H1 (cell line): ENCODE measurements around the gene CYP2W1.

ENCODE experiments used
- CTCF ChIP-seq, 3 experiments: IDR thresholded peaks; 1 replicate in 2 of 3; 2 replicates in 1 of 3; pipeline versions ENCODE4 v1.5.1 to v1.6.1; 2011; ENCODE audit warnings: low read length in 3 of 3, mild to moderate bottlenecking in 3 of 3, inconsistent platforms in 2 of 3, low read depth in 1 of 3, moderate library complexity in 1 of 3; ENCODE audit not compliant: insufficient read depth in 1 of 3; ENCODE audit errors: control extremely low read depth in 1 of 3
- EZH2 ChIP-seq: fragments of 200-600 bp; sonication (generic); IDR thresholded peaks from 2 replicates; pipeline ENCODE4 v1.7.1; 2012; ENCODE audit warnings: low read depth, mild to moderate bottlenecking, moderate library complexity, low read length, inconsistent platforms; ENCODE audit not compliant: severe bottlenecking
- GTF2F1 ChIP-seq: IDR thresholded peaks from 2 replicates; pipeline ENCODE4 v1.6.1; 2012; ENCODE audit warnings: low read depth, low read length, improper control_type of control experiment, borderline replicate concordance
- HDAC2 ChIP-seq, 2 experiments: fragments of 300-600 bp in 1 of 2; sonication (generic) in 1 of 2; IDR thresholded peaks; 2 replicates each; pipeline ENCODE4 v1.6.1; 2011 to 2012; ENCODE audit warnings: low read depth in 2 of 2, low read length in 2 of 2, mild to moderate bottlenecking in 2 of 2, moderate library complexity in 2 of 2, borderline replicate concordance in 1 of 2, inconsistent platforms in 1 of 2
- HDAC6 ChIP-seq: IDR thresholded peaks from one replicate; pipeline ENCODE4 v1.7.1; 2012; ENCODE audit warnings: low read depth, mild to moderate bottlenecking, inconsistent platforms, low read length, moderate library complexity
- MAX ChIP-seq: IDR thresholded peaks from 2 replicates; pipeline ENCODE4 v1.6.1; 2012; ENCODE audit warnings: inconsistent platforms
- POLR2A ChIP-seq, 2 experiments: IDR thresholded peaks; 1 replicate in 1 of 2; 2 replicates in 1 of 2; pipeline ENCODE4 v1.6.1; 2011; ENCODE audit warnings: low read depth in 2 of 2, low read length in 2 of 2, mild to moderate bottlenecking in 2 of 2; ENCODE audit errors: control extremely low read depth in 1 of 2
- POLR2AphosphoS5 ChIP-seq: IDR thresholded peaks from 2 replicates; pipeline ENCODE4 v1.6.1; 2011; ENCODE audit warnings: low read depth, low read length
- RAD21 ChIP-seq, 2 experiments: IDR thresholded peaks in 1 of 2; conservative IDR thresholded peaks in 1 of 2; 2 replicates each; pipeline ENCODE4 v1.6.1; 2011; ENCODE audit warnings: low read depth in 2 of 2, low read length in 2 of 2, improper control_type of control experiment in 1 of 2, inconsistent platforms in 1 of 2, mild to moderate bottlenecking in 1 of 2, moderate library complexity in 1 of 2
- SIN3A ChIP-seq, 2 experiments: IDR thresholded peaks in 1 of 2; conservative IDR thresholded peaks in 1 of 2; 2 replicates each; pipeline ENCODE4 v1.6.1; 2011 to 2012; ENCODE audit warnings: low read length in 2 of 2, improper control_type of control experiment in 1 of 2, low read depth in 1 of 2, mild to moderate bottlenecking in 1 of 2
- TEAD4 ChIP-seq: IDR thresholded peaks from 2 replicates; pipeline ENCODE4 v1.6.1; 2012; ENCODE audit warnings: low read depth, low read length, inconsistent platforms, mixed read lengths
- ZNF274 ChIP-seq: IDR thresholded peaks from 2 replicates; pipeline ENCODE4 v1.7.0; 2012; ENCODE audit warnings: low read length, borderline replicate concordance; ENCODE audit errors: extremely low read depth
- TF ChIP-seq, protein P1 (sequence below): IDR thresholded peaks from 2 replicates; pipeline ENCODE4 v1.6.1; 2012; ENCODE audit warnings: low read length, inconsistent platforms

DNA sequence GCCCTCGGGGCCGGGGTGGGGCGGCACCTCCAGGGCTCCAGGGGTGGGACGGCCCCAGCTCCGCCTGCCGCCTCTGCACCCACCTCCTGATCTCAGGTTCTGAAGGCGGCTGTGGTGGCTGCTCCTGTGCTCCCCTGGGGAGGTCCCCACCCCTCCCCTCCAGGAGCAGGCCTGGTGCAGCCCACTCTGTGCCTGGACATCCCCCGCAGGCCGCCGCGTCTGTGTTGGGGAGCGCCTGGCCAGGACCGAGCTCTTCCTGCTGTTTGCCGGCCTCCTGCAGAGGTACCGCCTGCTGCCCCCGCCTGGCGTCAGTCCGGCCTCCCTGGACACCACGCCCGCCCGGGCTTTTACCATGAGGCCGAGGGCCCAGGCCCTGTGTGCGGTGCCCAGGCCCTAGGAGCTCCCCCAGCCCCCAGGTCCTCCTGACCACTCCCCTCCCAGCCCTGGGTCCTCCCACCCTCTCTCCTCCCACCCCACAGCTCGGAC is 5.5 kb downstream of the CYP2W1 start:
- TF ChIP-seq HDAC2 (IDR thresholded peaks at IDR 0.05; ENCODE audit: borderline replicate concordance in 1 of 2, low read depth in 2 of 2, low read length in 2 of 2) (no peak), RAD21 (IDR thresholded peaks at IDR 0.05 in 1 of 2, conservative IDR thresholded peaks at IDR 0.05 in 1 of 2; ENCODE audit: low read depth in 2 of 2, low read length in 2 of 2) (no peak), CTCF (IDR thresholded peaks at IDR 0.05; ENCODE audit: control extremely low read depth in 1 of 3, insufficient read depth in 1 of 3, low read depth in 1 of 3, low read length in 3 of 3) (no peak), POLR2A (IDR thresholded peaks at IDR 0.05; ENCODE audit: control extremely low read depth in 1 of 2, low read depth in 2 of 2, low read length in 2 of 2) (no peak), SIN3A (conservative IDR thresholded peaks at IDR 0.05 in 1 of 2, IDR thresholded peaks at IDR 0.05 in 1 of 2; ENCODE audit: low read depth in 1 of 2, low read length in 2 of 2) (no peak), TEAD4 (no peak), GTF2F1 (no peak), MAX (no peak), EZH2 (no peak), POLR2AphosphoS5 (no peak), HDAC6 (no peak), ZNF274 (no peak)
- TF ChIP-seq, protein P1, sequence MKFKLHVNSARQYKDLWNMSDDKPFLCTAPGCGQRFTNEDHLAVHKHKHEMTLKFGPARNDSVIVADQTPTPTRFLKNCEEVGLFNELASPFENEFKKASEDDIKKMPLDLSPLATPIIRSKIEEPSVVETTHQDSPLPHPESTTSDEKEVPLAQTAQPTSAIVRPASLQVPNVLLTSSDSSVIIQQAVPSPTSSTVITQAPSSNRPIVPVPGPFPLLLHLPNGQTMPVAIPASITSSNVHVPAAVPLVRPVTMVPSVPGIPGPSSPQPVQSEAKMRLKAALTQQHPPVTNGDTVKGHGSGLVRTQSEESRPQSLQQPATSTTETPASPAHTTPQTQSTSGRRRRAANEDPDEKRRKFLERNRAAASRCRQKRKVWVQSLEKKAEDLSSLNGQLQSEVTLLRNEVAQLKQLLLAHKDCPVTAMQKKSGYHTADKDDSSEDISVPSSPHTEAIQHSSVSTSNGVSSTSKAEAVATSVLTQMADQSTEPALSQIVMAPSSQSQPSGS, result no peak
